GM18505 (cell line): ENCODE results near the gene MEX3C.

Experiments used
- ATAC-seq: cut with Tn5 transposase; IDR thresholded peaks from one replicate; pipeline ENCODE4 v1.9.1; 2021; ENCODE audit not compliant: unreplicated experiment
- POLR2A ChIP-seq: IDR thresholded peaks from 4 replicates; pipeline ENCODE4 v1.6.1; 2011; ENCODE audit warnings: borderline replicate concordance; ENCODE audit not compliant: insufficient read depth, insufficient read length; ENCODE audit errors: extremely low read depth

The MEX3C gene

DNA sequence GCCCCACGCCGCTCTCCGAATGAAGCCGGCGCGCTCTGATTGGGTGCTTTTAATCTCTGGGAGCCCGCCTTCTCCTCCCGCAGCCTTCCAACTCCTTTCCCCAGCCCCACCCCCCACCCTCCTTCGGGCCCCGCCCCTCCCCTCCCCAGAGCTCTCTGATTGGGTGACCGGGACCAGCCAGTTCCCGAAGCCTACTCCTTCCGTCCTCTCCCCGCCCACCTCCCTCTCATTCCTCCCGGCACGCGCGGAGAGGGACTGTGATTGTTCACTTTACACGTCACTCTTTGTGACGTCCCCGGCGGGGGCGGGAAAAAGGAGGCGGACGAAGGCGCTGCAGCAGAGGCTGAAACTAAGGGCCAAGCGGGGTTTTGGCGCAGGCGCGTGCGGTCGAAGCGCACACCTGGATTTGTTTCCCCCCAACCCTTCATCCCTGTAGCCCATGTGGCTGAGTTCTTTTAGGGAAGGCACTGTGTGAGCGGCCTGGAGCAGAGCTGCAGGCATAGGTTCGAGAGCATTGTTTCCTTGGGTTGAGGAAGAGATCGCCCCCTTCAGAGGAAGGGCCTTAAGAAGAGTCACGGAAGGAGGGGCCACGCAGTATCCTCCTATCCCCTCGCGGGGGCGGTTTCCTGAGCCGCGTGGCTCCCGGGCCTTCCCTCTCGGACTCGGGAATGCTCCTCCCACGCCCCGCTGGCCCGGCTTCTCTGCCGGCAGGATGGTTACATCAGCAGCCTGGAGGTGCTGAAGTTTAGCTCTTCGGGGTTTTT lies at the start of gene MEX3C:
Gene MEX3C, minus strand, starts transcription at position 21 of the 764 bp plus-strand sequence. CDS start 361 bp downstream, outside the sequence.
- peak; percentile 77 for ATAC-seq
- peak; percentile 81 for TF ChIP-seq POLR2A

DNA sequence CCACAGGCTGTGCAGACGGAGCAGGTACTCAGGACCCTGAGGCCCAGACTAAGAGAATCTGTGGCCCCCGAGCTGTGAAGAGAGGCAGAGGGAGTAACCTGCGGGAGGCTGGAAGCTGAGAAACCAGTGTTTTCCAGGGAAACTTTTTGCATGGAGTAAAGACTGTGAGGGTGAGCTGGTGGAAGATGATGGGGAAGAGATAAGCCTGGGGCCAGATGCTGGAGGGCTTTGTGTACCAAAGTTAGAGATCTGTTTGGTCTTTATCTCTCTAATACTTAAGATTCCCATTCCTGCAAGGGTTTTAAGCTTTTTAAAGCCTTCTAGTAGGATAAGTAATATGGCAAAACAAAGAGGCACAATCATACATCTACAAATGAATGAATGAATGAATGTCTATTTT lies 43.7 kb upstream of the MEX3C start:
- no peak for TF ChIP-seq POLR2A
- no peak for ATAC-seq

DNA sequence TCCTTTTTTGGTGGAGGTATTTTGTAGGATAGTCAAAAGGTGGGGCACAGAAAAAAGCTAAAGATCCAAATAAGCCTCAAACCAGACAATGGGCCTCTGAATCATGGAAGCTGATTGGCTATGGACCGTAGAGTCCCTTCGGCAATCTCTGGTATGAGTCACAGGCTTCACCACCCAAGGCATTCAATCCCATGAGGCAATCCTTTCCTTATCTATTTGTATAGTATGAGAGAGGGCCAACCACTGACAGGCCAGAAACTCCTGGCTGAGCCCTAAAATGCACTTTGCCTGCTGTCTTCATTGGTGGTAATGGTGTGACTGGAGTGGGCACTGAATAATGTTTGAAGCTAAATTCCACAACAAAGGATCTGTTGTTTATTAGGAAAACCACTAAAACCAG lies 38.7 kb upstream of the MEX3C start:
- ATAC-seq: no peak
- TF ChIP-seq POLR2A: no peak

DNA sequence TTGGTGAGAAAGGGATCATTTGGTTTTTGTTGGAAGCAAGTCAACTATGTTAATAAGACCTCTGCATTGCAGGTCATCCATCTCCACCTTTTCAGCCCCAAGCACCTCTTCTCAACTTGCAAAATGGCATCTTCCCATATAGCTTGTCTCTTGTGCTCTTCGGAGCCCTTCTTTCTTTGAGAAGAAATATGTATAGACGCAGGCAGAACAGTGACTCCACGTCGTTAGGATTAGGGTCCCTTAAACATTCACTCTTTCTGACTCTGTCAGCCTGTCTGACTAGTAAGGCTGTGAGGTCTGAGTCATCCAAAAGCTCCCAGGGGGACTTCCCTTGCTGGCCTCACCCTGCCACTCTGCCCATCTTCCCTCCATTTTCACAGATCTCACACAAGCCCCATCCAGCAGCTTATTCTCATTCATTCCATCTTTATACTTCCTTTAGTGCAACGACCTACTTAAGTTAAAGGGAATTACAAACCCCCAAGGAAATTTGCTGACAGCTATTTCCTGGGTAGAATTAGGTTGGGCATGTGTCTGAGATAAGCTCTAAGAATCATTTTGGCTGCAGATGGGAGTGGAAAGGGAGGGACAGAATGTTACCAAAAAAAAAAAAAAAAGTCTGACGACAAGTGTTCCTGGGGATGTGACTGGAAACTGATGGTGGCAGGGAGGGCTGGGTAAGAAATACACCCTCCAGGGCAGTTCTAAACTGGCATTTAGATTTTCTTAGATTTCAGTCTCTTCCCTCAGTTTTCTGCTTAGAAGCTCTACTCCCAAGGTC lies 37.7 kb upstream of the MEX3C start:
- no peak for TF ChIP-seq POLR2A

DNA sequence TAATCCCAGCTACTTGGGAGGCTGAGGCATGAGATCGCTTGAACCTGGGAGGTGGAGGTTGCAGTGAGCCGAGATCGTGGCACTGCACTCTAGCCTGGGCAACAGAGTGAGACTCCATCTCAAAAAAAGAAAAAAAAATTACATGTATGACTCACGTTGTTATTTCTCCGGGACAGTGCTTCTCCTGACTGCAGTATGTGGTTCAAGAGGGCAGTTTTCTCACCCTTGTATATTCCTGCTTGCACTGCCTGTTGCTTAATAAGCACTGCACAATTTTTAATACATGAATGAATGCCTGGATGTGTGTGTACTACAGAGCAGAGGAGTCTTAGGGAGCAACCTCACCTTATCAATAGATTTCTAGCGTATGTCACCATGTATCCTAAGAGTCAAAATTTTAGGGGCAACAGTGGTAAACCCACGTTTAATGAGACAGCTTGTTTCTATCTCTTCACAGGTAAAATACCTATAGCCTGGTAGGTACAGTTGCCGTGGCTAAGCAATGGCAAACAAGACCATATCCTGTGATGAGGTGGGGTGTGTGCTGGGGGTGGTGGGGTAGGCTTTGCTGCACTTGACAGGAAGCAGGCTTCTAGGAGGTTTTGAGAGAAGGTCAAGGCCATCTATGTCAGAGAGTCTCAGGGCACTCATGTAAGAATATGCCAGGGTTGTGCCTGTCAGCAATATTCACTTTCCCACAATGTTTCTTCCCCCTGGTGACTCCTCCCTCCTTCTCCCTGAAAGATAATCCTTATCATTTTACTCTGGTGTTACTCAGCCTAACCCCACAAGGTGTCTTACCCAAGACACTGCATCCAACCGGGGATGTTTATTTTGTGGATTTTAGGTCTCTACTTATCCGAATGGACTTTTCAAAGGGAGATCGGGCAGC lies 36.9 kb upstream of the MEX3C start:
- TF ChIP-seq POLR2A: no peak
- ATAC-seq: no peak

More for the DNA sequence above, 37.7 kb upstream of the MEX3C start:
- peak; percentile 86 for ATAC-seq

DNA sequence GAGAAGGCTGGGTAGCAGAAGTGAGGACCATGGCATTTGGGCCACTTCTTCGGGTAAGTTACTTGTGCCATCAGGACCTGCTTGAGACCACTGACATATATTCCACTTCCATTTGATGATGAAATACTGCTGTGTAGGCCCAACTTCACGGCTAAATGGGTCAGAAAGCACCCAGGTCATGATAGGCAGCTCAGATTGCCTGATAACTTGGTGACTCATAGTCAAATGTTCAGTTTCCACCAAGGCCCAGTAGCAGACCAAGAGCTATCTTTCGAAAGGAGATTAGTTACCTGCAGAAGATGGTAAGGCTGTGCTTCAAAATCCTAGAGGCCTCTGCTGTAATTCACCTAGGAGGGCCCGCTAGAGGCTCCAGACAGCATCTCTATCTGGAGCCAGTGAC lies 31.8 kb upstream of the MEX3C start:
- ATAC-seq: no peak
- no peak for TF ChIP-seq POLR2A

DNA sequence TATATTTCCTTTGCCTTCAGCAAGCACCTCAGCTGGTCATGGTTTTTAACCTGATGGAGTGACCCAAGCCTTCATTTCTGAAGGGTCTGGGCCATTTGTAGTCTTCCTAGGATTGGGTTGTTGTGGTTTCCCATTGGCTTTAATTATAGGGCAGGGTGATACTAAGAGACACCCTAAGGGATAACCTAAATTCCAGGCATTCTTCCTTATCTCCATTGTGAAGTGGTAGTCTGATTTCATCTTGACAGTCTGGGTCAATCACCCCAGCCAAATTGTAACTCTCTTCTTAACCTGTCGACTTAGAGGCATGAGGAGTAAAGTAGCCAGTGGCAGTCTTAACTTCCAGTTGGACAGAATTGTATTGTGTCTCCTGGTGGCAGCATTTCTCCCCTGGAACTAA lies 30.2 kb upstream of the MEX3C start:
- no peak for ATAC-seq
- no peak for TF ChIP-seq POLR2A

DNA sequence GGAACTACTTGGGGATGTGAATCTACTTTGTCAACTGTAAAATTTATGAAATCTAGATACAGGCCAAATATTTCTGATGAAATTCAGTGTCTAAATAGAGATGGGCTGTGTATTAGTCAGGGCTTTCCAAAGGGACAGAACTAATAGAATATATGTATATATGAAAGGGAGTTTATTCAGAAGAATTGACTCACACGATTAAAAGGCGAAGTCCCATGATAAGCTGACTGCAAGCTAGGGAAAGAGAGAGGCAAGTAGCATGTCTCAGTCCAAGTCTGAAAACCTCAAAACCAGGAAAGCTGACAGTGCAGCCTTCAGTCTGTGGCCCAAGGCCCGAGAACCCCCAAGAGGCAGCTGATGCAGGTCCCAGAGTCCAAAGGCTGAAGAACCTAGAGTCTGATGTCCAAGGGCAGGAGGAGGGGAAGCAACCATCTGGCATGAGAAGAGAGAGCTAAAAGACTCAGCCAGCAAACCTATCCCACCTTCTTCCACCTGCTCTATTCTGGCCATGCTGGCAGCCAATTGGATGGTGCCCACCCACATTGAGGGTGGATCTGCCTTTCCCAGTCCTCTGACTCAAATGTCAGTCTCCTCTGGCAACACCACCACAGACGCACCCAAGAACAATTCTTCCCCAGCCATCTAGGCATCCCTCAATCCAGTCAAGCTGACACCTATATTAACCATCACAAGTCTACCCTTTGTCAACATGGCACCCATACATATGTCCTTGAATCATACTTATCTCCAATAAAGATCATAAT lies 29.3 kb upstream of the MEX3C start:
- TF ChIP-seq POLR2A: no peak
- no peak for ATAC-seq

DNA sequence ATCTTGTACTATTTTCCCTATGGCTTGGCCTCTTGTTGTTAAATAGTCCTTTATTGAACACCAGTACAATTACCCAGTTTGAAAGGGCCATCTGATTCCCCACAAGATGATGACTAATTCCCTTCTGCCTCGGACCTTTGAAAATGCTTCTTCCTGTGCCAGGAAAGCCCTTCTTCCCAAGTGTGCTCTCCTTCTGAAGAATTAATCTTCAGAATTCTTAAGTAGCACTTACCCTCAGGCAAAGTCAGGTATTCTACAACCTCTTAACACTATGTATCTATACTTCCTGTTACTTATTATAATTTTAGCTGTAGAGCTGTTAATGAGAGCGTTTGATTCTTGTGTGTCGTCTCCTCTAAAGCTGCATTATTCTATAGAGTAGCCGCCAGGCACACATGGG lies 28.6 kb upstream of the MEX3C start:
- ATAC-seq: no peak
- no peak for TF ChIP-seq POLR2A

DNA sequence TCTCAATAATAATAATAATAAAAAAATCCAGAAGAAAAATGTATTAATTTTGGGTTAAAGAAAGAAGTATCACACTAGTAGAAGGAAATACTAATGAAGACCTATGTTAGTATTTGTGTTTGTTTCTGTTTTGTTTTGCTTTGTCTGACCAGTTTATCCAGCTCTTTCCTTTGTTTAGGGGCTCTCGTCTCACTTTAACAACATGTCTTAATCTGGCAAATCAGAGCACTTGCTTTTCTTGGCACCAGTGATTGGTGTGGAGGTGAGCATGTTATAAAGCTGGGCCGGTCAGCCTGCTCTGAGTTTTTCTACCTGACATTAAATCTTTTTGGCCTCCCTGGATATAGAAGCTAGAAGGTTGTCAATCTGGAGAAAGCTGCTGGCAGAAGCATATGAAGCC lies 15.1 kb upstream of the MEX3C start:
- no peak for TF ChIP-seq POLR2A
- ATAC-seq: no peak

DNA sequence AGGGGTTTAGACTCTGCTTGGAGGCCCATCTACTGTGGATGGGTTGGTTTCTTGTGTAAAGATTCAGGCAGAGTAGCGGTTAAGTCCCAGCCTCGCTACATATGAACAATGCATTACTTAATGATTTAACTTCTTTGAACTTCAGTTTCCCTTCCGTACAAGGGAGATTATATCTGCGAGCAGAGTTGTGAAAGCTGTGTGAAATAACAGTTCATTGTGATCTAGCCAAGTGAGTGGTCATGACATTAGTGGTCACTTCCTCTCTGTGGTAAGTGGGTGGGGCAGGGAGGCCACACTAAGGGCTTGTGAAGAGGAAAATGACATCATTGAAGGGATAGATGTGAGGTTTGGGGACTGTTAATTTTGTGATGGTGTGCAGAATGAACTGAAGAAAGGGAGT lies 14.1 kb upstream of the MEX3C start:
- peak; percentile 94 for ATAC-seq

DNA sequence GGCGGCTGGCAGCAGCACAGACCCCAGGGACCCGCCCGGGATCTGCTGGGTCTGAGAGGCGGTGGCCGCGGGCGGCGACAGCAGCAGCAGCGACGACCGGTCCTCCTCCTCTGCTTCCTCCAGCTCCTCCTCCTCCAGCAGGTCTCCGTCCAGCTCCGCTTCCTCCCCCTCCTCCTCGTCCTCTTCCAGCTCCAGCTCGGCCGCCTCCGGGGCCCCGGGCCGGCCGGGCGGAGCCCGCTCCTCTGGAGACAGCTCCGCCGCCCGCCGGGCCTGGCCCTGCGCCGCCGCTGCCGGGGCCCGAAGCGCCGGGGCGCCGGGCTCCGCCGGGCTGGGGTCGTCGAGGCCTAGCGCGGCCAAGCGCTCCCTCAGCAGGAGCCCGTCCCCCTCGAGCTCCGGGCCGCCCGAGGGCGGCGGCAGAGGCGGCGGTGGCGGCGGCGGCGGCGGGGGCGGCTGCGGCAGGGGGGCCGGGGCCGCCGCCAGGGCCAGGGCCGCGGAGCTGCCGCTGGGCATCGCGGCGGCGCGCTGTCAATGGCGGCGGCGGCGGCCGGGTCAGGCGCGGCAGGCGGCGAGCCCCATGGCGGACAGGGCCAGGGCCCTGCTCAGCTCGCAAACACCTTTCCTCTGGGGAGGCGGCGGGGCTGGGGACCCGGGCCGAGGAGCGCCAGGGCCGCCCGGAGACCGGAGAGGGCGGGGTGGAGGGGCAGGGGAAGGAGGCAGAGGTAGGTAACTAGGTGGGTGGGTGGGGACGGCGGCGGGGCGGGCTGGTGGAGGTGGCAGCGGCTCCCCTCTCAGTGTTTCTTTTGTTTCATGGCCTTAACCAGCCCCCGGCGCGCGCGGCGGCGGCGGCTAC lies 445 bp downstream of the MEX3C start:
- peak; percentile 27 for TF ChIP-seq POLR2A
- peak; percentile 52 for ATAC-seq

More for the DNA sequence above, 14.1 kb upstream of the MEX3C start:
- no peak for TF ChIP-seq POLR2A

DNA sequence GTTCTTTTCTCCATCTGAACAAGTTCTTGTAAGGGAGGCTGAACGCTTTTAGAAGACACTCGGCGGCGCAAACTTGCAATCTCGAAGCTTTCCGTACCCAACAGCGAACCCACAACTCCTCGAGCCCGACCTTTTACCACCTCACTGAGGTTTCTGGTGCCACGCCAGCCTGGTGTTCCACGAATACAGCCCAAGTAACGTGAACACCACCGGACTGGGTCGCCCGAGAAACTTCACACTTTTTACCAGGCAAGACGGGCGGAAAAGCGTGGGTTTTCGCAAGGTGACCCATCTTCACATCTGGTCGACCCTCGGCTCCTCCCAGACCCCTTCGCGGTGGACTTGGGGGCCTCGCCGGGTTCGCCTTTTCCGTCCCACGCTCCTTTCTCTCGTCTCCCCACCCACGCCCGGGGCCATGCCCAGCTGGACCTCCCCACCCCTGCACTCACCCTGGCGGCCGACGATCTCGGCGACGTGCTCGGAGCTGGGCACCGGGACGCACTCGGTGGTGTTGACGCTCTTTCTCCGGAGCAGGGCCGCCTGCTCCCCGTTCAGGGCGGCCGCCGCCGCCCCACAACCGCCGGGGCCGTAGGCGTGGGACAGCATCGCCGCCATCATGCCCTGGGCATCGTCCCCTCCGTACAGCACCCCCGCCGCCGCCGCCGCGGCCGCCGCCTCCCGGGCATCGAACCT lies 1.2 kb downstream of the MEX3C start:
- ATAC-seq: peak; percentile 1
- peak; percentile 34 for TF ChIP-seq POLR2A
